ENCODE data around the gene PDGFD.
A peak's percentile ranks its signal among the peaks of the same experiment; 100 is the strongest.

The PDGFD gene

GRCh38 chr11:104164028-104164520, at the start of gene PDGFD:
Gene PDGFD (minus strand): TSS chr11:104164147.
- peak within 1 kb of the TSS; percentile 44 for H3K4me3 ChIP-seq (ENCODE audit: low read length)
- TF ChIP-seq CTCF (IDR thresholded peaks at IDR 0.05; ENCODE audit: insufficient read depth, low read depth, low read length, missing control alignments) = peak; percentile 5
- peak; percentile 64 for DNase-seq (ENCODE audit: low read depth)

- no peak overlapping the region for H3K4me3 ChIP-seq (ENCODE audit: low read length)
- peak; percentile 63 for DNase-seq (ENCODE audit: low read depth)
- no peak for TF ChIP-seq CTCF (IDR thresholded peaks at IDR 0.05; ENCODE audit: insufficient read depth, low read depth, low read length, missing control alignments)
Measured at GRCh38 chr11:104206936-104207335, 43.0 kb upstream of the PDGFD start.

- no peak for TF ChIP-seq CTCF (IDR thresholded peaks at IDR 0.05; ENCODE audit: insufficient read depth, low read depth, low read length, missing control alignments)
- H3K4me3 ChIP-seq (ENCODE audit: low read length) = no peak overlapping the region
- no peak for DNase-seq (ENCODE audit: low read depth)
Measured at GRCh38 chr11:104205838-104206237, 41.9 kb upstream of the PDGFD start.

GRCh38 chr11:104200688-104201087, 36.7 kb upstream of the PDGFD start:
- no peak for DNase-seq (ENCODE audit: low read depth)
- TF ChIP-seq CTCF (IDR thresholded peaks at IDR 0.05; ENCODE audit: insufficient read depth, low read depth, low read length, missing control alignments) = no peak
- H3K4me3 ChIP-seq (ENCODE audit: low read length) = no peak overlapping the region

GRCh38 chr11:104199053-104199452, 35.1 kb upstream of the PDGFD start:
- no peak for TF ChIP-seq CTCF (IDR thresholded peaks at IDR 0.05; ENCODE audit: insufficient read depth, low read depth, low read length, missing control alignments)
- no peak for DNase-seq (ENCODE audit: low read depth)
- no peak overlapping the region for H3K4me3 ChIP-seq (ENCODE audit: low read length)

GRCh38 chr11:104198576-104198975, 34.6 kb upstream of the PDGFD start:
- TF ChIP-seq CTCF (IDR thresholded peaks at IDR 0.05; ENCODE audit: insufficient read depth, low read depth, low read length, missing control alignments) = no peak
- H3K4me3 ChIP-seq (ENCODE audit: low read length) = no peak overlapping the region
- DNase-seq (ENCODE audit: low read depth) = peak; percentile 48

GRCh38 chr11:104191124-104191523, 27.2 kb upstream of the PDGFD start:
- DNase-seq (ENCODE audit: low read depth) = no peak
- no peak for TF ChIP-seq CTCF (IDR thresholded peaks at IDR 0.05; ENCODE audit: insufficient read depth, low read depth, low read length, missing control alignments)

More at GRCh38 chr11:104191124-104191523, 27.2 kb upstream of the PDGFD start:
- H3K4me3 ChIP-seq (ENCODE audit: low read length) = no peak overlapping the region

All from epithelial cell of esophagus (primary cell).